Hepatic stellate cell (primary cell): Measurements from ENCODE around the gene PCDHGA1.

Source experiments
- DNase-seq: peaks from one replicate; pipeline ENCODE4 v3.0.0; 2011; ENCODE audit warnings: low spot score

Gene PCDHGA1

GRCh38 chr5:141534492-141535213 is 204.3 kb downstream of the PCDHGA1 start:
- no peak for DNase-seq

DNA sequence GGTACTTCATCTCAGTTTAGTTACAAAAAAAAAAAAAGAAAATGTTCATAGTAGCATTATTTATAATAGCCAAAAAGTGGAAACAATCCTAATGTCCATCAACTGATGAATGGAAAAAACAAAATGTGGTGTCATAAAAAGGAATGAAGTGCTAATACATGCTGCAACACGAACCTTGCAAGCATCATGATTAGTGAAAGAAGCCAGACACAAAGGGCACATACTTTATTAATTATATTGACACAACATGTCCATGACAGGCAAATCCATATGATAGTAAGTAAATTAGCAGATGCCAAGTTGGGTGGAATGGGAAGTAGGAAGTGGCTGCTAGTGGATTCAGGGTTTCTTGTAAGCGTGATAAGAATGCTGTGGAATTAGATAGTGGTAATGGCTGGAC is 212.7 kb downstream of the PCDHGA1 start:
- no peak for DNase-seq

DNA sequence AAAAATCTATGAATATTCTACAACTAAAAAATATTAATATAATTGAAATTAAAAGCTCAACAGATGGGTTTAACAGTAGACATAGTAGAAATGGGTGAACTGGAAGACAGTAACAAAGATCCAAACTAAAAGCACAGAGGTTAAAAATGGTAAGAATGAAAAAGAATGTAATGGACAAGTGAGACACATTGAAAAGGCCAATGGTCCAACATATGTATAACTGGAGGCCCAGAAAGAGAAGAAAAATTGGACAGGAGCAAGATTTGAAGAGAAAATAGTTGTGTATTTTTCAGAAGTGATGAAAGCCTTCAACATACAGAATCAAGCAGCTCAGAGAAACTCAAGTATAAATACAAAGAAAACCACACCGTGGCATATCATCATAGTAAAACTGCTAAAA is 217.2 kb downstream of the PCDHGA1 start:
- DNase-seq: no peak

DNA sequence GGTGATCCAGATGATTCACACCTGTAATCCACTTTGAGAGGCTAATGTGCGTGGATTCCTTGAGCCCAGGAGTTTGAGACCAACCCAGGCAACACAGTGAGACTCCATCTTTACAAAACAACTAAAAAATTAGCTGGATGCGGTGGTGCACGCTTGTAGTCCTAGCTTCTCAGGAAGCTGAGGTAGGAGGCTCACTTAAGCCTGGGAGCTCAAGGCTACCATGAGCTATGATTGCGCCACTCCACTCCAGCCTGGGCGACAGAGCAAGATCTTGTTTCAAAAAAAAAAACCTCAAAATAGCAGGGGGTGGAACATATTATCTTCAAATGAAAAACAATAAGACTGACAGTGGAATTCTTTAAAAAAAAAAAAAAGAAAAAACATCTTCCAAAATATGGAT is 217.6 kb downstream of the PCDHGA1 start:
- DNase-seq: no peak

DNA sequence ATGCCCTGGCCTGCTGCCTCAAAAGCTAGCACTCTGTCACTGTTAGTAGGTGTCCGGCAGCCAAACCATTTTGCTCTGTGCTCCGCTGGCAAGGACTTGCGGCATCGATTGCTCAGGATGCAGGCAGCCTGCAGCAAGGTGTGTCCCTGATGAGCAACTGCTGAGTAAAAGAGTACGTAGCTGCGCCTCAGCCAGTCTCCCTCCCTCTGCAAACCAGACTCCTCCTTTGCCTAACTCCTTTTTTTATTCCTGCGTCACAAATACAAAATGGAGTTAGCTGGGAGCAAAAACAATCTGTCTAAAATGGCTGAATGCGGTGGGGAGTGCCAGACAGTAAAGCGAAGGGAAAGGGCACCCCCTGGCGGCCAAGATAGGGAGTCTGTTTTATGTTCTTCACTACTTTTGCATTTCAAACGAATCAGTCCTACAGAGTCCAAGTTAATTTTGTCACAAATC is 227.4 kb downstream of the PCDHGA1 start:
- DNase-seq: peak; percentile 68

GRCh38 chr5:141558150-141558549 is 227.8 kb downstream of the PCDHGA1 start:
- DNase-seq: no peak

- no peak for DNase-seq
Measured at GRCh38 chr5:141559461-141559860, 229.1 kb downstream of the PCDHGA1 start.

DNA sequence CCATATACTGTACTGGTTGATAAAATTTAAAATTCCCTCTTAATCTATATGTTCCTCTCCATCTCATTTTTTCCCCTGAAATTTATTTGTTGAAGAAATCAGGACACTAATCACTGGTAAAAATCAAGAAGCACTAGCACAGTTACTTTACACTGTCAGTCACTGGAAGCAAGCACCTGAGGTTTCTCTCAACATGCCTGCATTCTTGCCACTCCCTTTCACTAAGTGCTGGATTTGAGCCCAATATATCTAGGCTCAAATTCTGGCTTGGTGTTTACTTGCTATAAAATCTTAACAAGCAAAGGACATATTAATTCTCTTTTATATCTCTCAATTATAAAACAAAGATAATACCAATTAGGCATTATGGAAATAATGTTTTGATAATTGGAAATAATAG is 229.8 kb downstream of the PCDHGA1 start:
- no peak for DNase-seq

- DNase-seq: peak; percentile 63
Measured at GRCh38 chr5:141560725-141561483, 230.6 kb downstream of the PCDHGA1 start.
